GM12892 (cell line): ENCODE results near the gene NLRX1.

ENCODE experiments used
- POLR2A ChIP-seq: IDR thresholded peaks from 2 replicates; pipeline ENCODE4 v1.6.1; 2011; ENCODE audit warnings: low read depth, low read length, control low read depth
- POLR2AphosphoS5 ChIP-seq: IDR thresholded peaks from 2 replicates; pipeline ENCODE4 v1.6.1; 2011; ENCODE audit warnings: low read depth, low read length, control low read depth

GRCh38 chr11:119152043-119152442 is 16.5 kb upstream of the NLRX1 start:
- no peak for TF ChIP-seq POLR2AphosphoS5
- TF ChIP-seq POLR2A = no peak
